ENCODE data around the gene LBHD2.

Gene LBHD2

GRCh38 chr14:103095210-103095778 lies 11.3 kb downstream of the LBHD2 start:
- H3K4me2 ChIP-seq (ENCODE audit: low read depth, low read length, poor library complexity, severe bottlenecking) = no peak overlapping the region
- no peaks in the 10 kb centered on the region for H3K79me2 ChIP-seq (ENCODE audit: insufficient read depth, low read length)
- no peak overlapping the region for H2AFZ ChIP-seq (ENCODE audit: low read depth, low read length, severe bottlenecking)
- H3K9ac ChIP-seq (ENCODE audit: low read length) = no peak overlapping the region
- no peak overlapping the region for H3K4me3 ChIP-seq (ENCODE audit: insufficient read depth, low read length, poor library complexity, severe bottlenecking)
- H3K27me3 ChIP-seq (ENCODE audit: low read length) = no peaks in the 10 kb centered on the region
- H3K9me3 ChIP-seq (ENCODE audit: insufficient read depth, low read length) = no peaks in the 10 kb centered on the region
- H3K27ac ChIP-seq (ENCODE audit: low read depth, low read length) = no peak overlapping the region
- H3K36me3 ChIP-seq (ENCODE audit: low read length) = no peaks in the 10 kb centered on the region
- no peaks in the 10 kb centered on the region for H4K20me1 ChIP-seq (ENCODE audit: low read depth, low read length)
- H3F3A ChIP-seq (ENCODE audit: insufficient read depth) = no peaks in the 10 kb centered on the region
- no peak for TF ChIP-seq EZH2phosphoT487 (conservative IDR thresholded peaks at IDR 0.05; ENCODE audit: low read length)
- no peak for TF ChIP-seq CTCF (IDR thresholded peaks at IDR 0.05; ENCODE audit: insufficient read depth, low read length, poor library complexity, severe bottlenecking)
- H3K9me2 ChIP-seq (replicated peaks; ENCODE audit: insufficient read depth, low read length) = no peaks in the 10 kb centered on the region

- Histone ChIP-seq H2AFZ (ENCODE audit: low read depth, low read length, severe bottlenecking) (no peak overlapping the region), H3K79me2 (ENCODE audit: insufficient read depth, low read length) (no peaks in the 10 kb centered on the region), H3K27ac (ENCODE audit: low read depth, low read length) (no peak overlapping the region), H4K20me1 (ENCODE audit: low read depth, low read length) (no peaks in the 10 kb centered on the region), H3K36me3 (ENCODE audit: low read length) (no peaks in the 10 kb centered on the region), H3K9me3 (ENCODE audit: insufficient read depth, low read length) (no peaks in the 10 kb centered on the region), H3K4me2 (ENCODE audit: low read depth, low read length, poor library complexity, severe bottlenecking) (no peak overlapping the region), H3K9me2 (replicated peaks; ENCODE audit: insufficient read depth, low read length) (no peaks in the 10 kb centered on the region), H3F3A (ENCODE audit: insufficient read depth) (no peaks in the 10 kb centered on the region), H3K9ac (ENCODE audit: low read length) (no peak overlapping the region), H3K27me3 (ENCODE audit: low read length) (no peaks in the 10 kb centered on the region), H3K4me3 (ENCODE audit: insufficient read depth, low read length, poor library complexity, severe bottlenecking) (no peak overlapping the region)
- TF ChIP-seq CTCF (IDR thresholded peaks at IDR 0.05; ENCODE audit: insufficient read depth, low read length, poor library complexity, severe bottlenecking) (no peak), EZH2phosphoT487 (conservative IDR thresholded peaks at IDR 0.05; ENCODE audit: low read length) (no peak)
Observed at GRCh38 chr14:103096387-103096786, 12.4 kb downstream of the LBHD2 start.

DNA sequence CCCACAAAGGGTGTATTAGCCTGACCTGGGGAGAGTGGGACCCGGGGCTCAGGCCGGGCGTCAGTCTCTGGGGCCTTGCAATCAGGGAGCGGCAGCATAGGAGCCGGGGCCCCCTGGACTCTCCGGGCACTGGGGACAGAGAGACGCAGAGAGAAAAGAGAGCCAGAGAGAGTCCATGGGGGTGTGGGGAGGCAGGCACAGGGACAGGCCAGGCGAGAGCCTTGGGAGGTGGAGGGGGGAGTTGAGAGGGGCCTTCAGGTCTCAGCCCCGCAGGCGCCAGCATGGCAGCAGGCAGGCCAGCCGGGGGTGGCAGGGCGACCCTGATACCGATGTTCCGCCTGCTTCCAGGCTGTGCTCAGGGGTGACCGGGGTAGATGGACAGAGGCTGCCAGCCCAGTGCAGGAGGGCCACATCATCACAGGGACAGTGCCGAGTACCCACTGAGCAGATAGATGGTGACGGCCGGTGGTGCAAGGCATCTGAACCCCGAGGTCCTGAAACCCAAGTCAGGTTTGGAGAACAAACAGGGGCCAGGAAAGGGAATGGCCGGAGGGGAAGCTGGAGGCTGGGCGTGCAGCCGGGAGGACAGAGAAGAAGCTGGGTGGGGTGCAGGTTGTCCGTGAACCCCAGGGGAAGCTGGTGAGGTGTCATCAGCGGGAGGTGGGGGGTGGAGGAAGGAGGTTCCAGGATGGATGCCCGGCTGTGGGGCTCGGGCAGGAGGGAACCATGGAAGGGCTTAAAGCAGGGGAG lies 13.4 kb downstream of the LBHD2 start:
- Histone ChIP-seq H2AFZ (ENCODE audit: low read depth, low read length, severe bottlenecking) (no peak overlapping the region), H3K4me3 (ENCODE audit: insufficient read depth, low read length, poor library complexity, severe bottlenecking) (no peak overlapping the region), H3F3A (ENCODE audit: insufficient read depth) (no peaks in the 10 kb centered on the region), H3K4me2 (ENCODE audit: low read depth, low read length, poor library complexity, severe bottlenecking) (no peak overlapping the region), H3K27ac (ENCODE audit: low read depth, low read length) (no peak overlapping the region), H3K79me2 (ENCODE audit: insufficient read depth, low read length) (no peaks in the 10 kb centered on the region), H3K36me3 (ENCODE audit: low read length) (no peaks in the 10 kb centered on the region), H3K9me2 (replicated peaks; ENCODE audit: insufficient read depth, low read length) (no peaks in the 10 kb centered on the region), H3K27me3 (ENCODE audit: low read length) (no peaks in the 10 kb centered on the region), H3K9me3 (ENCODE audit: insufficient read depth, low read length) (no peaks in the 10 kb centered on the region), H4K20me1 (ENCODE audit: low read depth, low read length) (no peaks in the 10 kb centered on the region), H3K9ac (ENCODE audit: low read length) (no peak overlapping the region)
- TF ChIP-seq EZH2phosphoT487 (conservative IDR thresholded peaks at IDR 0.05; ENCODE audit: low read length) = no peak
- no peak for TF ChIP-seq CTCF (IDR thresholded peaks at IDR 0.05; ENCODE audit: insufficient read depth, low read length, poor library complexity, severe bottlenecking)
